KMS-11 (cell line): Measurements from ENCODE around the gene CENPP.

Experiments used
- H2AFZ ChIP-seq: fragments of 200-600 bp; sonication (generic); 2 replicates; pipeline ENCODE4 v1.6.1; 2016; ENCODE audit warnings: antibody characterized with exemption, mixed run types, low read depth
- H3K27ac ChIP-seq: fragments of 200-600 bp; sonication (generic); 2 replicates; pipeline ENCODE4 v1.6.1; 2016; ENCODE audit warnings: mild to moderate bottlenecking, mixed run types
- H3K27me3 ChIP-seq: fragments of 200-600 bp; sonication (generic); 2 replicates; pipeline ENCODE4 v1.6.1; 2017; ENCODE audit warnings: mild to moderate bottlenecking, low read depth, mixed run types, moderate library complexity; ENCODE audit not compliant: insufficient read depth
- H3K36me3 ChIP-seq: fragments of 200-600 bp; sonication (generic); 2 replicates; pipeline ENCODE4 v1.6.1; 2017; ENCODE audit warnings: mild to moderate bottlenecking, mixed run types; ENCODE audit not compliant: insufficient read depth
- H3K4me1 ChIP-seq: fragments of 200-600 bp; sonication (generic); 2 replicates; pipeline ENCODE4 v1.6.1; 2016; ENCODE audit warnings: mild to moderate bottlenecking, low read depth, mixed run types; ENCODE audit not compliant: poor library complexity, severe bottlenecking
- H3K4me2 ChIP-seq: fragments of 200-600 bp; sonication (generic); 2 replicates; pipeline ENCODE4 v1.7.0; 2016; ENCODE audit warnings: mild to moderate bottlenecking, mixed run types
- H3K4me3 ChIP-seq: fragments of 200-600 bp; sonication (generic); IDR thresholded peaks from 2 replicates; pipeline ENCODE4 v1.6.1; 2017; ENCODE audit warnings: low read depth, low read length, mixed read lengths; ENCODE audit not compliant: insufficient read depth
- H3K79me2 ChIP-seq: fragments of 200-600 bp; sonication (generic); 2 replicates; pipeline ENCODE4 v1.6.1; 2016; ENCODE audit warnings: low read depth, mixed run types; ENCODE audit not compliant: insufficient read depth
- H3K9ac ChIP-seq: fragments of 200-600 bp; sonication (generic); 2 replicates; pipeline ENCODE4 v1.6.1; 2016; ENCODE audit warnings: mild to moderate bottlenecking, mixed run types
- H4K20me1 ChIP-seq: fragments of 200-600 bp; sonication (generic); 2 replicates; pipeline ENCODE4 v1.6.1; 2016; ENCODE audit warnings: mild to moderate bottlenecking, mixed run types; ENCODE audit not compliant: insufficient read depth
- TF ChIP-seq, protein P1 (sequence below): fragments of 200-600 bp; sonication (generic); conservative IDR thresholded peaks from 2 replicates; pipeline ENCODE4 v1.6.1; 2017; ENCODE audit warnings: low read depth, mild to moderate bottlenecking, antibody characterized with exemption, low read length, moderate library complexity, mixed read lengths

CENPP gene

DNA sequence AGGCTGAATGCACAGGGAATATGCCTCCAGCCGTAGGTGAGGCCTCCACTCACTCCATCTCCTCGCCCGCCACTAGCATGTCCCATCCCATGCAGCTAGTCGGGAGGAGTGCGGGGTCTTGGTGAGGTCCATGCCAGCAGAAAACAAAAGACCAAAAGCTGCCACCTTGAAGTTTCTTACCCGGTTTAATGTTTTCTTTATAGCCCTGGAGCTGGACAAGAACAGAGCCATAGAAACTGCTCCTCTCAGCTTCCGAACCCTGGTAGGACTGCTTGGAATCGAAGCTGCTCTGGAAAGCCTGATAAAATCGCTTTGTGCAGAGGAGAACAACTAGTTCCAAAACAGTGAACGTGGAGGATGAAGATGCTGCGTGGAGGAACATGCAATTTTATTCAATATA is 287.1 kb downstream of the CENPP start:
- H3K79me2 ChIP-seq: no peaks in the 10 kb centered on the region

DNA sequence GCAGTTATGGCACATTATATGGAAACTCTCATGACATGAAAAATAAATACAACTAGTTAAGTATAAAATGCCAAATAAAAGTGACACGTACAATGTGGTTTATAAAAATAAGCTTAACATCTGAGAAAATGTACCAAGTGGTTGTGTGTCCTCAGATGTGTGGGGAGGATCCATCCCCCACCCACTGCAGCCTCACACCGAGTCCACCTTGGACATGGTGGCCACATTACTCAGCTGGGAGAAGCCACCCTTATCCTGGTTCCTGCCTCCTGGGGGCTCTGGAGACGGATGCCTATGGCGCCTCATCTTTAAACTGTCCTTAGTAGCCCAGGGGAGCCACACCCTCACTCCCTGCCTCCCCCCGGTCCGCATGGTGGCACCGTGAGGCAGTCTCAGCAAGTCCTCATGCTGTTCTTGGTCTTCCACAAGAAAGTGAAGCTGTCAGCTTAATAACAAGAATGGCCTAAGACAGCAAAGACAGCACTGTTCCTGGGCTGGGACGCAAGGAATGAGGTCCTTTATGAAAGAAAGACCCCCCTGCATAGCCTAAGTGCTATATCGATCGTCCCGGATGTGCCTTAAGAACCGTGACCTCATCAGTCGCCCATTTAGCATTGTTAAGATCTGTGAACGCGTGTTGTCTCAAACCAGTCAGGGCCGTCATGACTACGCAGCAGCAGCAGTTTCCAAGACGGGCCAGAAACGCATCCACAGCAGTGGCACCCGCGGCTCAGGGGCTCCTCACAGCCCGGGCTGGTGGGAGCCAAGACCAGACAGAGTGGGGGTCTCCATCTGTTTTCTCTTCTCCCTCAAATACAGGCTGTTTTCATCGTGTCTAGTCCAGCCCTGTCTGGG is 287.7 kb downstream of the CENPP start:
- TF ChIP-seq, protein P1, sequence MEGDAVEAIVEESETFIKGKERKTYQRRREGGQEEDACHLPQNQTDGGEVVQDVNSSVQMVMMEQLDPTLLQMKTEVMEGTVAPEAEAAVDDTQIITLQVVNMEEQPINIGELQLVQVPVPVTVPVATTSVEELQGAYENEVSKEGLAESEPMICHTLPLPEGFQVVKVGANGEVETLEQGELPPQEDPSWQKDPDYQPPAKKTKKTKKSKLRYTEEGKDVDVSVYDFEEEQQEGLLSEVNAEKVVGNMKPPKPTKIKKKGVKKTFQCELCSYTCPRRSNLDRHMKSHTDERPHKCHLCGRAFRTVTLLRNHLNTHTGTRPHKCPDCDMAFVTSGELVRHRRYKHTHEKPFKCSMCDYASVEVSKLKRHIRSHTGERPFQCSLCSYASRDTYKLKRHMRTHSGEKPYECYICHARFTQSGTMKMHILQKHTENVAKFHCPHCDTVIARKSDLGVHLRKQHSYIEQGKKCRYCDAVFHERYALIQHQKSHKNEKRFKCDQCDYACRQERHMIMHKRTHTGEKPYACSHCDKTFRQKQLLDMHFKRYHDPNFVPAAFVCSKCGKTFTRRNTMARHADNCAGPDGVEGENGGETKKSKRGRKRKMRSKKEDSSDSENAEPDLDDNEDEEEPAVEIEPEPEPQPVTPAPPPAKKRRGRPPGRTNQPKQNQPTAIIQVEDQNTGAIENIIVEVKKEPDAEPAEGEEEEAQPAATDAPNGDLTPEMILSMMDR: no peak
- no peaks in the 10 kb centered on the region for H3K79me2 ChIP-seq
- H3K4me2 ChIP-seq: no peak overlapping the region
- H3K4me3 ChIP-seq: no peak overlapping the region
- no peaks in the 10 kb centered on the region for H4K20me1 ChIP-seq
- no peak overlapping the region for H3K27ac ChIP-seq
- peaks cover 3% of the 10 kb centered on the region; the same call in 1 of the 2 replicates for H3K36me3 ChIP-seq
- no peaks in the 10 kb centered on the region for H3K27me3 ChIP-seq
- H3K9ac ChIP-seq: no peak overlapping the region
- no peaks in the 10 kb centered on the region for H3K4me1 ChIP-seq
- H2AFZ ChIP-seq: no peak overlapping the region

More for the DNA sequence above, 287.1 kb downstream of the CENPP start:
- H3K9ac ChIP-seq: no peak overlapping the region
- TF ChIP-seq, protein P1: no peak
- no peak overlapping the region for H2AFZ ChIP-seq
- no peaks in the 10 kb centered on the region for H4K20me1 ChIP-seq
- H3K36me3 ChIP-seq: peaks cover 3% of the 10 kb centered on the region; the same call in 1 of the 2 replicates
- no peak overlapping the region for H3K27ac ChIP-seq
- no peak overlapping the region for H3K4me3 ChIP-seq
- no peaks in the 10 kb centered on the region for H3K27me3 ChIP-seq
- peaks cover 7% of the 10 kb centered on the region for H3K4me1 ChIP-seq
- no peak overlapping the region for H3K4me2 ChIP-seq

DNA sequence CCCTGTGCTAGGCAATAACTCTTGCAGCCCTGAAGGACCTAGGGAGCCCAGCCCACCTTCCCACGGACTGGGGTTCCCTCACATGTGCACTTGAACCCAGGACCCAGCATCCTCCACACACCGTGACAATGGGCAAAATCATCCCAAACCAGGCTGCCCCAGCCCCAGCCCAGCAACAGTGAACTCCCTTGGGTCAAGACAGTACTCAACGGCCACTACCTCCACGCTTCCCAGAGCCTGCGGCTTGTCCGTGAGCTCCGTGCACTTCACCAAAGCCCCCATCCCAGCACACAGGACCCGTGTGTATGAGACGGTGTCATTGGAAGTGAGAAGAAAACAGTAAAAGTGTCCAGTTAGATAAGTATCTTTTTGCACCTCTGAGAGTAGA is 288.4 kb downstream of the CENPP start:
- Histone ChIP-seq H4K20me1 (no peaks in the 10 kb centered on the region), H3K4me1 (no peaks in the 10 kb centered on the region), H3K4me2 (no peak overlapping the region), H2AFZ (no peak overlapping the region), H3K79me2 (no peaks in the 10 kb centered on the region), H3K36me3 (peaks cover 3% of the 10 kb centered on the region; the same call in 1 of the 2 replicates), H3K27me3 (no peaks in the 10 kb centered on the region), H3K27ac (no peak overlapping the region), H3K4me3 (no peak overlapping the region), H3K9ac (no peak overlapping the region)
- TF ChIP-seq, protein P1: no peak

DNA sequence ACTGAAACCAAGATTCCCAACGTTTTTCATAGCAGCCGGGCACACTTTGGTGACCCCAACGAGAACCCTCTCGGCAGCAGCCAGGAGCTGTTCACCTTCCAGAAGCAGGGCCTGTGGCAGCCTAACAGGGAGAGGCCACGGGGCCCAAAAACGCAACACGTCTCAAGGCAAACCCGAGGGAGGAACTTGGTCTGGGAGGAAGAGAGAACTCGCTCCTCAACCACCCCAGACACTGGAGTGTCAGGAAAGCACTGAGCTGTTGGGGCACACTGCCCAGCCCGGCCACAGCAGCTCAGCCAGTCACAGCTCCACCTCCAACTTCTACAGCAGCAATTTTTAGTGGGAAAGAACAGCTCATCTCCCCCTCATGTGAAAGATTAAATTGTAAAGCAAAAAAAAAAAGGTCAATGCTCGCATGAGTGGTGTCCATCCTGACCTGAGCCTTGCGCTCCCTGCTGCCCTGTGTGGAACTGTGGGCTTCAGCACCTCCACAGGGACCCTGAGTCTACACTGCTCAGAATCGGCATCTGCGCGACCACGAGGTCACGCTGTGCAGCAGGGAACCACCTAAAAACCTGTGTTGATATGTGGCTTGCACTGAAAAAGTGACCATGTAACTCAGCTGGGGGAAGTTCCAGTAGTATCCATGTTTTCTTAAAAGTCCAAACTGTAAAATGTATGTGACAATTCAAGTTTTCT is 289.2 kb downstream of the CENPP start:
- Histone ChIP-seq H3K27me3 (no peaks in the 10 kb centered on the region), H2AFZ (no peak overlapping the region), H3K27ac (no peak overlapping the region), H3K36me3 (peaks cover 3% of the 10 kb centered on the region; the same call in 1 of the 2 replicates), H3K4me2 (no peak overlapping the region), H3K79me2 (no peaks in the 10 kb centered on the region), H3K9ac (no peak overlapping the region), H3K4me3 (no peak overlapping the region), H4K20me1 (no peaks in the 10 kb centered on the region), H3K4me1 (no peaks in the 10 kb centered on the region)
- TF ChIP-seq, protein P1: no peak
